HCT116 (cell line): Measurements from ENCODE around the gene MAP2K6.

Experiments
- CTCF ChIP-seq, 3 experiments: fragments of 200-600 bp in 1 of 3; sonication (generic) in 1 of 3; IDR thresholded peaks in 2 of 3; conservative IDR thresholded peaks in 1 of 3; 2 replicates each; pipeline ENCODE4 v1.5.1; 2012 to 2017; ENCODE audit warnings: low read depth in 2 of 3, low read length in 2 of 3, antibody characterized with exemption in 1 of 3, borderline replicate concordance in 1 of 3, control low read depth in 1 of 3, mild to moderate bottlenecking in 1 of 3, mixed read lengths in 1 of 3, mixed run types in 1 of 3, moderate library complexity in 1 of 3; ENCODE audit not compliant: insufficient read depth in 1 of 3
- JUND ChIP-seq: IDR thresholded peaks from 2 replicates; pipeline ENCODE4 v1.6.1; 2012
- MAX ChIP-seq: IDR thresholded peaks from 2 replicates; pipeline ENCODE4 v1.6.1; 2012
- POLR2A ChIP-seq: IDR thresholded peaks from 2 replicates; pipeline ENCODE4 v1.7.0; 2011; ENCODE audit warnings: borderline replicate concordance; ENCODE audit not compliant: insufficient read depth, insufficient read length; ENCODE audit errors: extremely low read depth

GRCh38 chr17:69594641-69595040, 180.1 kb downstream of the MAP2K6 start:
- TF ChIP-seq CTCF (IDR thresholded peaks at IDR 0.05 in 2 of 3, conservative IDR thresholded peaks at IDR 0.05 in 1 of 3; ENCODE audit: borderline replicate concordance in 1 of 3, insufficient read depth in 1 of 3, low read depth in 2 of 3, low read length in 2 of 3), result no peak
- TF ChIP-seq POLR2A, result no peak
- no peak for TF ChIP-seq MAX
- no peak for TF ChIP-seq JUND
